SK-N-SH treated with all-trans-retinoic acid at 6 μM for 48 hours (cell line): Measurements from ENCODE around the gene SACS.

Experiments
- ATAC-seq: fragments of 200-7000 bp; cut with Tn5 transposase; 3 replicates; pipeline ENCODE4 v1.9.1; 2020; ENCODE audit warnings: mild to moderate bottlenecking, moderate library complexity
- ARNTL ChIP-seq: fragments of 450-650 bp; formaldehyde crosslinking; IDR thresholded peaks from 2 replicates; pipeline ENCODE4 v1.5.0; 2020; ENCODE audit warnings: low read depth, mild to moderate bottlenecking, moderate library complexity, borderline replicate concordance
- BACH2 ChIP-seq: fragments of 250-450 bp; sonication (Bioruptor Pico); IDR thresholded peaks from 2 replicates; pipeline ENCODE4 v1.9.0; 2021; ENCODE audit warnings: mild to moderate bottlenecking, borderline replicate concordance
- OSR1 ChIP-seq: fragments of 250-450 bp; sonication (Bioruptor Pico); IDR thresholded peaks from 2 replicates; pipeline ENCODE4 v1.8.0; 2022; ENCODE audit warnings: moderate library complexity, mild to moderate bottlenecking, inconsistent platforms
- PPARA ChIP-seq: fragments of 250-450 bp; sonication (Bioruptor Pico); IDR thresholded peaks from 2 replicates; pipeline ENCODE4 v1.5.0; 2020; ENCODE audit warnings: mild to moderate bottlenecking, borderline replicate concordance
- RARB ChIP-seq: fragments of 250-450 bp; sonication (Bioruptor Pico); IDR thresholded peaks from 2 replicates; pipeline ENCODE4 v1.8.0; 2021; ENCODE audit warnings: mild to moderate bottlenecking, moderate library complexity
- SNAI2 ChIP-seq: fragments of 250-450 bp; sonication (Bioruptor Pico); IDR thresholded peaks from 2 replicates; pipeline ENCODE4 v1.5.0; 2020; ENCODE audit warnings: mild to moderate bottlenecking, moderate library complexity
- TCF4 ChIP-seq: fragments of 250-450 bp; sonication (Bioruptor Pico); IDR thresholded peaks from 2 replicates; pipeline ENCODE4 v1.8.0; 2021; ENCODE audit warnings: mild to moderate bottlenecking, moderate library complexity, borderline replicate concordance
- TOX ChIP-seq: fragments of 250-450 bp; sonication (Bioruptor Pico); IDR thresholded peaks from 2 replicates; pipeline ENCODE4 v1.8.0; 2021; ENCODE audit warnings: mild to moderate bottlenecking, moderate library complexity, borderline replicate concordance
- ZC3H10 ChIP-seq: fragments of 250-450 bp; sonication (Bioruptor Pico); IDR thresholded peaks from 2 replicates; pipeline ENCODE4 v1.5.1; 2021; ENCODE audit warnings: mild to moderate bottlenecking, moderate library complexity
- ZFP30 ChIP-seq: fragments of 450-650 bp; formaldehyde crosslinking; IDR thresholded peaks from 2 replicates; pipeline ENCODE4 v1.5.0; 2022; ENCODE audit warnings: mild to moderate bottlenecking, moderate library complexity
- ZNF565 ChIP-seq: fragments of 450-650 bp; formaldehyde crosslinking; conservative IDR thresholded peaks from 2 replicates; pipeline ENCODE4 v1.5.0; 2020; ENCODE audit warnings: low read depth, mild to moderate bottlenecking, moderate library complexity
- ZNF70 ChIP-seq: fragments of 450-650 bp; formaldehyde crosslinking; IDR thresholded peaks from 2 replicates; pipeline ENCODE4 v1.5.0; 2020; ENCODE audit warnings: mild to moderate bottlenecking, moderate library complexity
- ZNF8 ChIP-seq: fragments of 450-650 bp; formaldehyde crosslinking; IDR thresholded peaks from 2 replicates; pipeline ENCODE4 v1.5.0; 2020; ENCODE audit warnings: mild to moderate bottlenecking, moderate library complexity
- TF ChIP-seq, protein P1 (sequence below): fragments of 250-450 bp; sonication (Bioruptor Pico); IDR thresholded peaks from 2 replicates; pipeline ENCODE4 v1.5.0; 2020; ENCODE audit warnings: mild to moderate bottlenecking, moderate library complexity
- TF ChIP-seq, protein P2 (sequence below): fragments of 250-450 bp; sonication (Bioruptor Pico); IDR thresholded peaks from 2 replicates; pipeline ENCODE4 v1.8.0; 2021; ENCODE audit warnings: low read depth, mild to moderate bottlenecking, moderate library complexity, borderline replicate concordance
- TF ChIP-seq, protein P3 (sequence below): fragments of 250-450 bp; sonication (Bioruptor Pico); IDR thresholded peaks from 2 replicates; pipeline ENCODE4 v1.8.0; 2020; ENCODE audit warnings: mild to moderate bottlenecking, moderate library complexity, borderline replicate concordance
- TF ChIP-seq, protein P4 (sequence below): fragments of 250-450 bp; sonication (Bioruptor Pico); IDR thresholded peaks from 2 replicates; pipeline ENCODE4 v1.5.1; 2020; ENCODE audit warnings: low read depth, mild to moderate bottlenecking, moderate library complexity

Gene SACS

DNA sequence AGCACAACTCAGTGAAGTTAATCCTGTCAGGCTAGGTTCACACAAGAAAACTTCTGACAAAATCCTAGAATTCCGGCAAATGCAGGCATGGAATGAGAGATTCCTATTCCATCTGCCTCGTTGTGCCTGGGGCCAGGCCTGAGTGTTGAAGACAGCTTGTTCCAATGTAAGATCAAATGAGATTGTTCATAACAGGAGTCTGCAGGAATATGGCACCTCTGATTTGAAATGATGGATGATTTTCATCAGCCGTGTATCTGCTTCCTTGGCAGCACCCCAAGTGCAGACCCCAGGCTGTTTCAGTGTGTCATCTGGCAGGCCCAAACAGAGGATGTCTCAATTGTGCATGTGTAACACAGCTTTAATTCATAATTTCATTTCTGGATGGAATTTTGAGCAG lies 35.3 kb upstream of the SACS start:
- no peak for ATAC-seq
- TF ChIP-seq OSR1 (no peak), SNAI2 (CRISPR knock-in tag) (no peak), ARNTL (CRISPR knock-in tag) (no peak), TCF4 (peak; percentile 87)
- TF ChIP-seq, protein P1, sequence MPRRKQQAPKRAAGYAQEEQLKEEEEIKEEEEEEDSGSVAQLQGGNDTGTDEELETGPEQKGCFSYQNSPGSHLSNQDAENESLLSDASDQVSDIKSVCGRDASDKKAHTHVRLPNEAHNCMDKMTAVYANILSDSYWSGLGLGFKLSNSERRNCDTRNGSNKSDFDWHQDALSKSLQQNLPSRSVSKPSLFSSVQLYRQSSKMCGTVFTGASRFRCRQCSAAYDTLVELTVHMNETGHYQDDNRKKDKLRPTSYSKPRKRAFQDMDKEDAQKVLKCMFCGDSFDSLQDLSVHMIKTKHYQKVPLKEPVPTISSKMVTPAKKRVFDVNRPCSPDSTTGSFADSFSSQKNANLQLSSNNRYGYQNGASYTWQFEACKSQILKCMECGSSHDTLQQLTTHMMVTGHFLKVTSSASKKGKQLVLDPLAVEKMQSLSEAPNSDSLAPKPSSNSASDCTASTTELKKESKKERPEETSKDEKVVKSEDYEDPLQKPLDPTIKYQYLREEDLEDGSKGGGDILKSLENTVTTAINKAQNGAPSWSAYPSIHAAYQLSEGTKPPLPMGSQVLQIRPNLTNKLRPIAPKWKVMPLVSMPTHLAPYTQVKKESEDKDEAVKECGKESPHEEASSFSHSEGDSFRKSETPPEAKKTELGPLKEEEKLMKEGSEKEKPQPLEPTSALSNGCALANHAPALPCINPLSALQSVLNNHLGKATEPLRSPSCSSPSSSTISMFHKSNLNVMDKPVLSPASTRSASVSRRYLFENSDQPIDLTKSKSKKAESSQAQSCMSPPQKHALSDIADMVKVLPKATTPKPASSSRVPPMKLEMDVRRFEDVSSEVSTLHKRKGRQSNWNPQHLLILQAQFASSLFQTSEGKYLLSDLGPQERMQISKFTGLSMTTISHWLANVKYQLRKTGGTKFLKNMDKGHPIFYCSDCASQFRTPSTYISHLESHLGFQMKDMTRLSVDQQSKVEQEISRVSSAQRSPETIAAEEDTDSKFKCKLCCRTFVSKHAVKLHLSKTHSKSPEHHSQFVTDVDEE (CRISPR knock-in tag): peak; percentile 81

DNA sequence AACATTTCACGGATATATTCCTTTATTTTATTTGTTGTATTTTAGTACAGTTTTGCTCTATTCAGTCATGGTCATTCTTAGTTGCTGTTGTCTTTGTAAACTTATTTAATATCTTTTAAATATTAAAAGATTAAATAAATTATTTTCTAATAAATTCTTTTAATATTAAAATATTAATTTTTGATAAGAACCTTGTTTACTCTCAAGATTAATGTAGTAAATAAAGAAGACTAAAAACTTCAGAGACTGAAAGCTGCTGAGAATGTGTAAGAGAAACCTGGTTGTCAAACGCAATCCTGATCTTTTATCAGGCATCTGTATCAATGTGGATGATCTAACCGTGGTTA lies 34.4 kb upstream of the SACS start:
- TF ChIP-seq PPARA (CRISPR knock-in tag) (no peak), ZFP30 (CRISPR knock-in tag) (no peak), RARB (no peak), TCF4 (no peak), BACH2 (CRISPR knock-in tag) (no peak), ZNF8 (no peak), ZNF565 (CRISPR knock-in tag) (no peak), ARNTL (CRISPR knock-in tag) (no peak)
- TF ChIP-seq, protein P2, sequence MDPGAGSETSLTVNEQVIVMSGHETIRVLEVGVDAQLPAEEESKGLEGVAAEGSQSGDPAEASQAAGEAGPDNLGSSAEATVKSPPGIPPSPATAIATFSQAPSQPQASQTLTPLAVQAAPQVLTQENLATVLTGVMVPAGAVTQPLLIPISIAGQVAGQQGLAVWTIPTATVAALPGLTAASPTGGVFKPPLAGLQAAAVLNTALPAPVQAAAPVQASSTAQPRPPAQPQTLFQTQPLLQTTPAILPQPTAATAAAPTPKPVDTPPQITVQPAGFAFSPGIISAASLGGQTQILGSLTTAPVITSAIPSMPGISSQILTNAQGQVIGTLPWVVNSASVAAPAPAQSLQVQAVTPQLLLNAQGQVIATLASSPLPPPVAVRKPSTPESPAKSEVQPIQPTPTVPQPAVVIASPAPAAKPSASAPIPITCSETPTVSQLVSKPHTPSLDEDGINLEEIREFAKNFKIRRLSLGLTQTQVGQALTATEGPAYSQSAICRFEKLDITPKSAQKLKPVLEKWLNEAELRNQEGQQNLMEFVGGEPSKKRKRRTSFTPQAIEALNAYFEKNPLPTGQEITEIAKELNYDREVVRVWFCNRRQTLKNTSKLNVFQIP (CRISPR knock-in tag): no peak
- TF ChIP-seq, protein P3, sequence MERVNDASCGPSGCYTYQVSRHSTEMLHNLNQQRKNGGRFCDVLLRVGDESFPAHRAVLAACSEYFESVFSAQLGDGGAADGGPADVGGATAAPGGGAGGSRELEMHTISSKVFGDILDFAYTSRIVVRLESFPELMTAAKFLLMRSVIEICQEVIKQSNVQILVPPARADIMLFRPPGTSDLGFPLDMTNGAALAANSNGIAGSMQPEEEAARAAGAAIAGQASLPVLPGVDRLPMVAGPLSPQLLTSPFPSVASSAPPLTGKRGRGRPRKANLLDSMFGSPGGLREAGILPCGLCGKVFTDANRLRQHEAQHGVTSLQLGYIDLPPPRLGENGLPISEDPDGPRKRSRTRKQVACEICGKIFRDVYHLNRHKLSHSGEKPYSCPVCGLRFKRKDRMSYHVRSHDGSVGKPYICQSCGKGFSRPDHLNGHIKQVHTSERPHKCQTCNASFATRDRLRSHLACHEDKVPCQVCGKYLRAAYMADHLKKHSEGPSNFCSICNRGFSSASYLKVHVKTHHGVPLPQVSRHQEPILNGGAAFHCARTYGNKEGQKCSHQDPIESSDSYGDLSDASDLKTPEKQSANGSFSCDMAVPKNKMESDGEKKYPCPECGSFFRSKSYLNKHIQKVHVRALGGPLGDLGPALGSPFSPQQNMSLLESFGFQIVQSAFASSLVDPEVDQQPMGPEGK: no peak
- ATAC-seq: no peak

DNA sequence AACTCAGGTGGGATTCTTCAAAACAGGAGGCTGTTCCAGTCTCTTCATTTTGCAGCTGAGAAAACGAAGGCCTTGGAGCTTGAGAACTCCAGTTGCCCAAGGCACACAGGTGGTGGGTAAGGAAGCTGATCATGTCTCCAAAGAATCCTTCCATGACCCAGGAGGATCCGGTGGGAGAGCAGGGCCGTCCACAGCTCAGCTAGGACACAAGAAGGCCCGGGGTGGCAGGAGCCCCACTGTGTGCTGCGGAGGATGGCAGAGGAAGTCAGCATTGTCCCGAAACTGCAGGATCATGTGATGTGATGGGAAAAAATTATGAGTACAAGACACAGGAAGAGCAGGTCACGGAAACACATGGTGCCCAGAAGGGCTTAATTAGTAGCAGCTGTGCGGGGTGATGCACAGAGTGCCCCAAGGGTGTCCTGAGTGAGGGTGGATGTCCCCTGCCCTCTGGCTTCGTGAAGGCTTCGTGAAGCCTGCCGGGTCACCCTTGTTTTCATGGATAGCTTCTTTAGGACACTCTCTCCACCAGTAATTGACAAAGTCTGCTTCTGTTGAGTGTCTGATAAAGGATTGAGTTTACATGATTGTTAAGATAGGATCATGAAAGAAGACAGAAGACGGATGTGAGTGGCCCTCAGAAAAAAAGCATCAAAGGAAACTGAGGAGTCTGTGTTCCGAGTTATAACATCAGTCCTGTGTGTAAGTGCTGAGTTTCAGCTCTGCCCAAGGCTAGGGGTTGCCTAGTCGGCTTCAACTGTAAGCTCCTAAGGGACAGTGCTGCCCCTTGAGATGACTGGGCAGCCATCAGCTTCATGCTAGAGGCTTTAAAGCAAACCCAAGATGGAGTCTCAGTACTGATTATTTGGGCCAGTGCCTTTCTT lies 33.8 kb upstream of the SACS start:
- ATAC-seq: peak; percentile 54
- TF ChIP-seq TCF4 (peak; percentile 93), OSR1 (no peak)
- TF ChIP-seq, protein P1 (CRISPR knock-in tag): 0 out of 2 replicates have a peak, but pooled peaks have one; percentile 68

DNA sequence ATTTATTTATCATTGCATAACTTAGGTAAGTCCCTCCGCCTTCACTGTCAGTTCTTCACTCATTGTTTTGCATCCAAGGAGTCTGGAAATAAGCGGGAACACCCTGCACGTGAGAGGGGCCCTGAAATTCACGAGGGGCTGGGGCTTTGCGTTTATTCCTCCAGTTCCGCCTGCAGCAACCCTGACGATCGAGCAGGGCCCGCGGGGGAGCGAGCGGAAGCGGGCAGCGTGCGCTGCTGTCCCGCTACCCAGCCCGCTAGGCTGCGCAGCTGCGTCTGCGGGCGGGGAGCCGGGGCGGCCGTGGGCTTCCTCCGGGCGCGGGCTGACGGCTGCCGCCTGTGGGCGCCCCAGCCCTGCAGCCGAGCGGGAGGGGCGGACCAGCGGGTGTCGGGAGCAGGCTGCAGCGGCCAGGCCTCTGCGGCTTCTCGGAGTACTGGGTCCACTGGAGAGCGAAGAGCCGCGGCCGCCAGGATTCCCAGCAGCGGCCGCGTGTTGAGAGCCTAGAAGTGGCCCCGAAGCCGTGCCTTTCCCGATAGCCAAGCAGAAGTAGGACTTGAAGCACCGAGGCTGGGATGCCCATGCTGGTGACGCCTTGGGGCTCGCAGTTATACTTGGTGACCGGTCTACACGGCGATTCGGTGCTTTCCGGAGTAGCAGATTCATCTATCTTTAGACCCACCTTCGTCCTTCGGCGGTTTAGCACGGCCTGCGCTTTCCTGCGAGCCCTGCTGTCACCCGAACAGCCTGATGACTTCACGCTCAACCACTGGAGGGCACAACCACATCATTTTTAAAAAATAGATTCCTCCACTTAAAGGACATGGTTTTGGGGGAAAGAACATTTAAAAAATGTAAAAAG lies 32.9 kb upstream of the SACS start:
- ATAC-seq: peak; percentile 95
- TF ChIP-seq, protein P4, sequence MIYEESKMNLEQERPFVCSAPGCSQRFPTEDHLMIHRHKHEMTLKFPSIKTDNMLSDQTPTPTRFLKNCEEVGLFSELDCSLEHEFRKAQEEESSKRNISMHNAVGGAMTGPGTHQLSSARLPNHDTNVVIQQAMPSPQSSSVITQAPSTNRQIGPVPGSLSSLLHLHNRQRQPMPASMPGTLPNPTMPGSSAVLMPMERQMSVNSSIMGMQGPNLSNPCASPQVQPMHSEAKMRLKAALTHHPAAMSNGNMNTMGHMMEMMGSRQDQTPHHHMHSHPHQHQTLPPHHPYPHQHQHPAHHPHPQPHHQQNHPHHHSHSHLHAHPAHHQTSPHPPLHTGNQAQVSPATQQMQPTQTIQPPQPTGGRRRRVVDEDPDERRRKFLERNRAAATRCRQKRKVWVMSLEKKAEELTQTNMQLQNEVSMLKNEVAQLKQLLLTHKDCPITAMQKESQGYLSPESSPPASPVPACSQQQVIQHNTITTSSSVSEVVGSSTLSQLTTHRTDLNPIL (CRISPR knock-in tag): no peak
- no peak for TF ChIP-seq ZFP30 (CRISPR knock-in tag)
- TF ChIP-seq, protein P3: no peak
- no peak for TF ChIP-seq ZC3H10 (CRISPR knock-in tag)
- no peak for TF ChIP-seq ZNF70 (CRISPR knock-in tag)
- no peak for TF ChIP-seq OSR1
- no peak for TF ChIP-seq TOX (CRISPR knock-in tag)
- no peak for TF ChIP-seq BACH2 (CRISPR knock-in tag)
- 0 out of 2 replicates have a peak, but pooled peaks have one; percentile 22 for TF ChIP-seq SNAI2 (CRISPR knock-in tag)
- TF ChIP-seq, protein P2 (CRISPR knock-in tag): no peak
- no peak for TF ChIP-seq ZNF565 (CRISPR knock-in tag)
- TF ChIP-seq TCF4: no peak
- no peak for TF ChIP-seq PPARA (CRISPR knock-in tag)
